AG09319 (cell line): ENCODE results near the gene RASAL1.

Experiments
- DNase-seq: peaks from one replicate; pipeline ENCODE4 v3.0.0-alpha.2; 2010; ENCODE audit warnings: low read depth; ENCODE audit errors: extremely low read depth
- CTCF ChIP-seq: IDR thresholded peaks from 2 replicates; pipeline ENCODE4 v1.5.1; 2011; ENCODE audit warnings: low read depth, mild to moderate bottlenecking, inconsistent platforms, low read length, moderate library complexity

Gene RASAL1

DNA sequence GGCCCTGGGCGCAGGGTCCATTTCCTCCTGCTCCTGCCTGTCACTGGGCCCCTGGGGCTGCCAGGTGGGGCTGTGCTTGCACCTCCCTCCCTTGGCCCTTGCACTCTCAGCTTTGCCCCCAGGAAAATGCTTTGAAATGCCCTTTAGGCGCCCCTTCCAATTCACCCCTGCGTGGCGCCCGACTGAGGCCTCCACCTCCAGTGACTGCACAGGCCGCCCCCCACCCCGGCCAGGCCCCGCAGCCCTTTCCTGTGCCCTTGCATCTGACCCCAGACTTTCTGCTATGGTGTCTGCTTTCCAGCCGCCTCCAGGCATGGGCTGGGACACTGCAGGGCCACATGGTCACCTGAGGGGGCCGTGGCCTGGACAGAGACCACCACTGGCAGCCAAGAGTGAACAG is 32.3 kb upstream of the RASAL1 start:
- TF ChIP-seq CTCF, result no peak
- DNase-seq, result no peak

DNA sequence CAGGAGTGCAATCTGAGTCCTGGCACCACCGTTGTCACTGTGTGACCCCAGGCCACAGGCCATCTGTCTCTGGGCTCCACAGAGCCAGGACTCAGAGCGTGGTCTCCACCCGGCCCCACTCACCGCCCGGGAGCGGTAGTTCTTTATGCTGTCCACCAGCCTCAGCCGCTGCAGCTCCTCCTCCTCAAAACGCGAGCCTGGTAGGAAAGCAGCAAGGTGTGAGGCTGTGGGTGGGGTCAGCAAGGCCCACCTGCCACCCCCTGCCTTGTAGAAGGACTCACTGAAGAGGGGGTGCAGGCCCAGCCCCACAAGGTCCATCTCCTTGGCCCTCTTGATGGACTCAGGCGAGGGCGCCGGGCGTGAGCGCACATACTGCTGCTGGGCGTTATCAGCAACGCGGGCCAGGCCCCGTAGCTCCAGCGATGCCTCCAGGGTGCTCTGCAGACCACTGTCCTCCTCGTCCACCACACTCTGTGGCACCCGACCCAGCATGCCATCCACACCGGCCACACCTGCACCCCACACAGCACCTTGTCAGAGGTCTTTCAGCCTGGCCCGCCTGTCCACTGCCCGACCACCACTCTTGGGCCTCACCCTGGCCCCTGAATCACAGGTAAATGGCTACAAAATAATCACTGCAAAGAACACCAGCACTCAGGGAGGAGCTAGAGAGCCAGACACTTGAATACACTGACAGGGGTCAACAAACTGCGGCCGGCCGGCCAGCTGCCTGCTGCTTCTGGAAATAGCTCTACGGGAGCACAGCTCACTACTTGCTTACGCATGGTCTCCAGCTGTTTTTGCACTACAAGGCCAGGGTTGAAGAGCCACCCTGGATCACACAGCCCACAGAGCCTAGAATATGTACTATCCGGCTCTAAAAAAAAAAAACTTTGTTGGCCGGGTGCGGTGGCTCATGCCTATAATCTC is 30.2 kb upstream of the RASAL1 start:
- DNase-seq, result no peak
- TF ChIP-seq CTCF, result no peak

- DNase-seq, result no peak
- no peak for TF ChIP-seq CTCF
These were observed 28.5 kb upstream of the RASAL1 start for GRCh38 chr12:113164014-113164413.

- TF ChIP-seq CTCF, result no peak
These were observed 27.4 kb upstream of the RASAL1 start for GRCh38 chr12:113163030-113163360.

DNA sequence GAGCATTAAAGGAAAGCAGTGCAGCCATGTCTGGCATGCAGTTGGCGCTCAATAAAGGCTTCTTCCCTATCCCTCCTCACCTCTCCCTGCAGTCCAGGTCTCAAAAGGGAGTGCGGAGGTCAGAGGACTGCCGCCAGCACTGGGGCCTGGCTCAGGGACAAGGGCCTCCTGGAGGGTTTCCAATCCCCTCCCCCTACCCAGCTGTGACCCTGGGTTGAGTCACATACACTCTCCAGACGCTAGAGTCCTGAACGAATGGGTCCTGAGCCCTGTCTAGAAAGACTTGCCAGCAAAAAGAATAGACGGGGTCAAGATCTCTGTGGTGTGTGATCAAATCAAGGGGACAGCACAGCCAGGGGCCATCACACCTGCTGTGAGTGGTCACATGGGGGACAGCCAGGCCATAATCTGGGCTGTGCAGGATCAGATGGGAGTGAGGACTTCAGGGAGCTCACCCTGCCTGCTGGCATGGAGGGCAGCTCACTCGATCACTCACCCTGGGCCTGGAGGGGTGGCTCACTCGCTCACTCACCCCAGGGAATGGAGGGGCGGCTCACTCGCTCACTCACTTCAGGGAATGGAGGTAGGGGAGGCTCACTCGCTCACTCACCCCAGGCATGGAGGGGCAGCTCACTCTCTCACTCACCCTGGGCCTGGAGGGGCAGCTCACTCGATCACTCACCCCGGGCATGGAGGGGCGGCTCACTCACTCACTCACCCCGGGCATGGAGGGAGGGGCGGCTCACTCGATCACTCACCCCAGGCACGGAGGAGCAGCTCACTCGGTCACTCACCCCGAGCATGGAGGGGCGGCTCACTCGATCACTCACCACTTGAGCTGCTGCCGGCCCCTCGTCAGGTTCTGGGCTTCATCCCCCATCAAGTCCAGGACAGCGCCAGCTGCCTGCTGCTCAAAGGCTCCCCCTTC is 26.8 kb upstream of the RASAL1 start:
- no peak for TF ChIP-seq CTCF

More at GRCh38 chr12:113163030-113163360, 27.4 kb upstream of the RASAL1 start:
- DNase-seq, result no peak

GRCh38 chr12:113161415-113162016 is 26.0 kb upstream of the RASAL1 start:
- no peak for TF ChIP-seq CTCF
- no peak for DNase-seq

More for the DNA sequence above, 26.8 kb upstream of the RASAL1 start:
- DNase-seq, result no peak

DNA sequence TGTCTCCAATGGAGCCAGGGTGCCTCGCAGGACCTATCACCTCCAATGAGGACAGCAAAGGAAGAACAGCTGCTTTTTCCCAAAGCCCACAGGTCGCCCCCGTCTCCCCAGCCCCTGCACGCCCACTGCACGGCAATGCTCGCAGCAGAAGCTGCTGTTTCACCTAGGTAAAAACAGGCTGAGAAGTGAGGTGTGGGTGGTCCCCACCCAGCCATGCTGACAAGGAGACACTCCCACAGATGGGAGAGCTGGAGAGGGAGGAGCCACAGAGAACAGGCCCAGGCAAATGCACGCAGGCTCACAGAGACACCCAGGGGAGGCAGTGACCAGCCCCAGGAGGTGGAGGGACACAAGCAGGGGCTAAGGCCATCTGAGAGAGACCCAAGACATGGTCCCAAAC is 24.4 kb upstream of the RASAL1 start:
- no peak for TF ChIP-seq CTCF

More for the DNA sequence above, 24.4 kb upstream of the RASAL1 start:
- no peak for DNase-seq
